ENCODE data around the gene KY. TPM values are rescaled to one million over a fixed set of nuclear protein-coding genes. Genes with fewer than 3 reads are reported as not detected.

Gene KY
- total RNA-seq, 4 donors from 2014 or later, result 4.0 to 5.2 TPM; not detected in 2

DNA sequence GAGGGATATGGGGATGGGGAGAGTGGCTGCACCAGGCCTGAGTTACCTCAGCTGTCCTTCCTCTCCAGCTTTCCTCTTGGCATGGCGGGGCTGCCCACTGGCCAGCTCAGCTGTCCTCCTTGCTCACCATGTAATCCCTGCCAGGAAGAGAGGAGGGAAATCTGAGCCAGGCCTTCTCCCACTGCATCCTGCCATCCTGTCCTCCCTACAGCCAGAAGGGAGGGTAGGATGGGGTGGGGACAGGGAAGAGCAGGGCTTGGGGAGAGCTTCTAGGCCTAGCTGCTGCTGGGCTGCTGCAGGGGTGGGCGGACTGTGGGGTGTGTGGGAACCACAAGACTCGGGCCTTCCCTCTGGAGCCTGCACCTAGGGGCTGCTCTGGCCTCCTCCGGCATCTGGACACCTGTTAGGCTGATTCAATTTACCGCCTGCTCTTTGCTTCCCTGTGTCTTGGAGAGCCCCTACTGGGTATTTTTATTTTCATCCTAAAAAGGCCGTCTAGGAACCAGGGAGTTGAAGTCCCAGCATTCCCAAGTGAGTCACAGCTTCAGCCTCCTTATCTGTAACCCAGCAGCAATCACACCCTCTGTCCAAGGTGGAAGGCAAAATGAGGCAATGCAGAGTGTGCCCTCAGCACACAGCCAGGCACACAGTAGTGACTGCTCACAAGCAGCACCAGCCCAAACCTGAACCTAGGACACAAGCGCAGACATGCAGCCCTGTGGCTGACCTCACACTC is 13.1 kb upstream of the KY start:
- Histone ChIP-seq H3K9me3 (no peaks in the 10 kb centered on the region), H3K4me3 (no peak overlapping the region), H3K27ac (peak overlapping the region; percentile 49 to 57), H3K4me1 (no peaks in the 10 kb centered on the region), H3K27me3 (no peaks in the 10 kb centered on the region), H3K36me3 (no peaks in the 10 kb centered on the region)
- TF ChIP-seq CTCF (IDR thresholded peaks at IDR 0.05) (peak in 1 of 4 experiments; percentile 3), POLR2A (IDR thresholded peaks at IDR 0.05) (no peak)
- DNase-seq, result no peak
- intact Hi-C loops (cut with DNase I; ENCODE audit: low total_unique reads), result no loop called here

- Histone ChIP-seq H3K9me3 (no peaks in the 10 kb centered on the region), H3K27me3 (no peaks in the 10 kb centered on the region), H3K4me3 (no peak overlapping the region), H3K36me3 (no peaks in the 10 kb centered on the region), H3K27ac (no peak overlapping the region), H3K4me1 (no peaks in the 10 kb centered on the region)
- DNase-seq, result no peak
- intact Hi-C loops (cut with DNase I; ENCODE audit: low total_unique reads), result no loop called here
- TF ChIP-seq POLR2A (IDR thresholded peaks at IDR 0.05), result no peak
- TF ChIP-seq CTCF (IDR thresholded peaks at IDR 0.05), result no peak
These were observed 9.2 kb upstream of the KY start for GRCh38 chr3:134660046-134660441.

- H3K27me3 ChIP-seq, result no peaks in the 10 kb centered on the region
- no peak overlapping the region for H3K4me3 ChIP-seq
- TF ChIP-seq CTCF (IDR thresholded peaks at IDR 0.05), result no peak
- no peak for TF ChIP-seq POLR2A (IDR thresholded peaks at IDR 0.05)
- no peaks in the 10 kb centered on the region for H3K36me3 ChIP-seq
- intact Hi-C loops (cut with DNase I; ENCODE audit: low total_unique reads), result no loop called here
- no peak overlapping the region for H3K27ac ChIP-seq
- H3K4me1 ChIP-seq, result no peaks in the 10 kb centered on the region
- no peaks in the 10 kb centered on the region for H3K9me3 ChIP-seq
- no peak for DNase-seq
These were observed 8.7 kb upstream of the KY start for GRCh38 chr3:134659391-134660045.

GRCh38 chr3:134658555-134658954 is 7.7 kb upstream of the KY start:
- Histone ChIP-seq H3K27ac (no peak overlapping the region), H3K9me3 (no peaks in the 10 kb centered on the region), H3K4me3 (no peak overlapping the region), H3K36me3 (no peaks in the 10 kb centered on the region), H3K4me1 (no peaks in the 10 kb centered on the region), H3K27me3 (no peaks in the 10 kb centered on the region)
- TF ChIP-seq CTCF (IDR thresholded peaks at IDR 0.05), result no peak
- TF ChIP-seq POLR2A (IDR thresholded peaks at IDR 0.05), result no peak
- DNase-seq, result no peak
- intact Hi-C loops (cut with DNase I; ENCODE audit: low total_unique reads), result no loop called here

GRCh38 chr3:134656211-134656800 is 5.5 kb upstream of the KY start:
- TF ChIP-seq POLR2A (IDR thresholded peaks at IDR 0.05) (no peak), CTCF (IDR thresholded peaks at IDR 0.05) (no peak)
- Histone ChIP-seq H3K4me1 (no peaks in the 10 kb centered on the region), H3K27ac (no peak overlapping the region), H3K9me3 (no peaks in the 10 kb centered on the region), H3K4me3 (no peak overlapping the region), H3K36me3 (no peaks in the 10 kb centered on the region), H3K27me3 (no peaks in the 10 kb centered on the region)
- no peak for DNase-seq
- intact Hi-C loops (cut with DNase I; ENCODE audit: low total_unique reads), result no loop called here
